Hepatocyte (in vitro differentiated cells): Measurements from ENCODE around the gene FXYD1. TPM values are rescaled to one million over a fixed set of nuclear protein-coding genes. Genes with fewer than 3 reads are reported as not detected.
A peak's percentile ranks its signal among the peaks of the same experiment; 100 is the strongest.
"Not testable (repeated sequence)": the region's sequence is repeated elsewhere in the genome, so short reads cannot be mapped to it uniquely, and the experiment has no call there.

Source experiments
- DNase-seq: peaks from one replicate; pipeline ENCODE4 v3.0.0-alpha.2; 2016; ENCODE audit warnings: low spot score
- H2AFZ ChIP-seq: fragments of 200-600 bp; sonication (generic); 2 replicates; pipeline ENCODE4 v1.6.0; 2016; ENCODE audit warnings: antibody characterized with exemption, mild to moderate bottlenecking
- H3K27ac ChIP-seq: fragments of 200-600 bp; sonication (generic); 2 replicates; pipeline ENCODE4 v1.5.1; 2016; ENCODE audit warnings: mild to moderate bottlenecking
- H3K27me3 ChIP-seq: fragments of 200-600 bp; sonication (generic); 2 replicates; pipeline ENCODE4 v1.6.1; 2016
- H3K36me3 ChIP-seq: fragments of 200-600 bp; sonication (generic); replicated peaks from 2 replicates; pipeline ENCODE4 v1.5.1; 2016; ENCODE audit warnings: low read depth; ENCODE audit not compliant: insufficient read depth
- H3K4me1 ChIP-seq: fragments of 200-600 bp; sonication (generic); 2 replicates; pipeline ENCODE4 v1.5.1; 2016; ENCODE audit warnings: mild to moderate bottlenecking, moderate library complexity; ENCODE audit not compliant: insufficient read depth
- H3K4me2 ChIP-seq: fragments of 200-600 bp; sonication (generic); 2 replicates; pipeline ENCODE4 v1.6.0; 2016
- H3K4me3 ChIP-seq: fragments of 200-600 bp; sonication (generic); 2 replicates; pipeline ENCODE4 v1.5.1; 2016; ENCODE audit warnings: mild to moderate bottlenecking
- H3K79me2 ChIP-seq: fragments of 200-600 bp; sonication (generic); 2 replicates; pipeline ENCODE4 v1.6.0; 2017; ENCODE audit warnings: mild to moderate bottlenecking
- H3K9me2 ChIP-seq: fragments of 200-600 bp; sonication (generic); replicated peaks from 2 replicates; pipeline ENCODE4 v1.6.0; 2017; ENCODE audit warnings: mild to moderate bottlenecking; ENCODE audit not compliant: insufficient read depth
- H3K9me3 ChIP-seq: fragments of 200-600 bp; sonication (generic); 2 replicates; pipeline ENCODE4 v1.5.1; 2016; ENCODE audit warnings: low read depth, mild to moderate bottlenecking
- H4K20me1 ChIP-seq: fragments of 200-600 bp; sonication (generic); 2 replicates; pipeline ENCODE4 v1.6.0; 2016; ENCODE audit warnings: mild to moderate bottlenecking; ENCODE audit not compliant: insufficient read depth, poor library complexity, severe bottlenecking
- EZH2 ChIP-seq: fragments of 200-600 bp; sonication (generic); IDR thresholded peaks from 2 replicates; pipeline ENCODE4 v1.6.1; 2016; ENCODE audit warnings: antibody characterized with exemption, mild to moderate bottlenecking, borderline replicate concordance
- EZH2phosphoT487 ChIP-seq: fragments of 200-600 bp; sonication (generic); IDR thresholded peaks from one replicate; pipeline ENCODE4 v1.6.1; 2018; ENCODE audit warnings: antibody characterized with exemption, mild to moderate bottlenecking, low read depth, moderate library complexity; ENCODE audit not compliant: unreplicated experiment, severe bottlenecking
- WGBS: methylation state at CpG from one replicate; pipeline ENCODE4 v1.1.6; 2016; ENCODE audit warnings: low lambda C conversion rate; ENCODE audit errors: missing lambda C conversion rate; 5-methylcytosine and 5-hydroxymethylcytosine counted together
- polyA plus RNA-seq: library from polyadenylated mRNA; unstranded; fragments of >200 nt; fragmentation: Nextera tagmentation; extraction: Ambion mirVana; gene quantifications from 2 replicates; pipeline ENCODE4 v1.2.1, GENCODE V29; 2016
- total RNA-seq: library from RNA; depleted of rRNA; stranded (reverse); fragments of >200 nt; gene quantifications from 2 replicates; pipeline ENCODE4 v1.2.3, GENCODE V29; 2014
- TF ChIP-seq, protein P1 (sequence below): fragments of 200-600 bp; sonication (generic); IDR thresholded peaks from 2 replicates; pipeline ENCODE4 v1.5.1; 2016; ENCODE audit warnings: antibody characterized with exemption, mild to moderate bottlenecking; ENCODE audit not compliant: poor library complexity

The FXYD1 gene
- total and polyA plus RNA-seq, 2 experiments from 2014 or later: 2.9 to 22.0 TPM

DNA sequence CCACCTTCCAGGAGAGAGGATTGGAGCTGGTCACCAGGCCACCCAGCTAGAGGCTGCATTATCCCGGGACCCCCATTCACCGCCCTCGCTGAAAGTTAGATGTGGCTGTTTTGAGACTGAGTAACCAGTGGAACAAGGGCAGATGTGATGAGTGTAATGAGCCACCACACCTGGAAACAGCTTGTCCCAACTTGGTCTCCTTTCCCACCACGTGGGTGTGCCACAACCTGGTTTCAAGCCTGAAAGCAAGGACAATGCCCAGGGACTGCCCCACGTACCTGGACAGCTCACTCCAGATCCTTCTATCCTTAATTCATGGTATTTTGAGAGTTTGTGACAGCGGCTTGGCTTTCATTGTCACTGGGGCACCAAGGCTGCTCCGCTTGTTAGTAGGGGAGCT, 10.8 kb upstream of the FXYD1 start:
- Histone ChIP-seq H3K27ac (peak overlapping the region; percentile 95), H4K20me1 (no peaks in the 10 kb centered on the region), H3K4me3 (no peak overlapping the region), H3K27me3 (no peaks in the 10 kb centered on the region), H2AFZ (no peak overlapping the region), H3K4me1 (peaks cover 37% of the 10 kb centered on the region), H3K9me3 (no peaks in the 10 kb centered on the region), H3K79me2 (no peaks in the 10 kb centered on the region), H3K9me2 (no peaks in the 10 kb centered on the region), H3K36me3 (no peaks in the 10 kb centered on the region), H3K4me2 (no peak overlapping the region)
- TF ChIP-seq, protein P1, sequence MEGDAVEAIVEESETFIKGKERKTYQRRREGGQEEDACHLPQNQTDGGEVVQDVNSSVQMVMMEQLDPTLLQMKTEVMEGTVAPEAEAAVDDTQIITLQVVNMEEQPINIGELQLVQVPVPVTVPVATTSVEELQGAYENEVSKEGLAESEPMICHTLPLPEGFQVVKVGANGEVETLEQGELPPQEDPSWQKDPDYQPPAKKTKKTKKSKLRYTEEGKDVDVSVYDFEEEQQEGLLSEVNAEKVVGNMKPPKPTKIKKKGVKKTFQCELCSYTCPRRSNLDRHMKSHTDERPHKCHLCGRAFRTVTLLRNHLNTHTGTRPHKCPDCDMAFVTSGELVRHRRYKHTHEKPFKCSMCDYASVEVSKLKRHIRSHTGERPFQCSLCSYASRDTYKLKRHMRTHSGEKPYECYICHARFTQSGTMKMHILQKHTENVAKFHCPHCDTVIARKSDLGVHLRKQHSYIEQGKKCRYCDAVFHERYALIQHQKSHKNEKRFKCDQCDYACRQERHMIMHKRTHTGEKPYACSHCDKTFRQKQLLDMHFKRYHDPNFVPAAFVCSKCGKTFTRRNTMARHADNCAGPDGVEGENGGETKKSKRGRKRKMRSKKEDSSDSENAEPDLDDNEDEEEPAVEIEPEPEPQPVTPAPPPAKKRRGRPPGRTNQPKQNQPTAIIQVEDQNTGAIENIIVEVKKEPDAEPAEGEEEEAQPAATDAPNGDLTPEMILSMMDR: no peak
- no peak for DNase-seq
- 78% methylated on average over 7 of the region's 7 CpGs for WGBS

DNA sequence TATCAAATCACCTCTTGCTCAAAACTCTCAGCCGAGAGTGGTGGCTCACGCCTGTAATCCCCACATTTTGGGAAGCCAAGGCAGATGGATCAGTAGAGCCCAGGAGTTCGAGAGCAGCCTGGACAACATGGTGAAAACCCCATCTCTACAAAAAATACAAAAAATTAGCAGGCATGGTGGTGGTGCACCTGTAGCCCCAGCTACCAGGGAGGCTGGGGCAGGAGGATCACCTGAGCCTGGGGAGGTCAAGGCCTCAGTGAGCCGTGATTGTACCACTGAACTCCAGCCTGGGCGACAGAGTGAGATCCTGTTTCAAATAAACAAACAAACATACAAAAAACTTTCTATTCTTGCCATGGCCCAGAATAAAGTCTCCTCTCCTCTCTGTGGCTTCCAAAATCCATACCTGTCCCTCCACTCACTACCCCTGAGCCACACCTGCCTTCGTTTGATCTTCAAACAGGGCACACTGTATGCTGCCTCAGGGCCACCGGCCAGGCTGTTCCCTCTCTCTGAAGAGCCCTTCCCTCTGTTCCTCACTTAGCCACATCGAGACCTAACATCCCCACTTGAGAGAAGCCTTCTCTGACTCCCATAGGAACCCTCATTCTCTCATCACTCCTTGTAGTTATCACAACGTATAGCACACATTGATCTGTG, 10.1 kb upstream of the FXYD1 start:
- H3K4me1 ChIP-seq: peaks cover 37% of the 10 kb centered on the region
- no peak for TF ChIP-seq EZH2phosphoT487
- TF ChIP-seq, protein P1: no peak
- TF ChIP-seq EZH2: no peak
- DNase-seq: no peak
- H3K4me3 ChIP-seq: no peak overlapping the region
- no peaks in the 10 kb centered on the region for H3K36me3 ChIP-seq
- no peaks in the 10 kb centered on the region for H3K9me2 ChIP-seq
- H3K9me3 ChIP-seq: no peaks in the 10 kb centered on the region
- H3K27ac ChIP-seq: peak overlapping the region; percentile 95
- H3K27me3 ChIP-seq: no peaks in the 10 kb centered on the region
- H2AFZ ChIP-seq: no peak overlapping the region
- no peaks in the 10 kb centered on the region for H4K20me1 ChIP-seq
- WGBS: 90% methylated on average over 9 of the region's 9 CpGs
- H3K79me2 ChIP-seq: no peaks in the 10 kb centered on the region
- no peak overlapping the region for H3K4me2 ChIP-seq

DNA sequence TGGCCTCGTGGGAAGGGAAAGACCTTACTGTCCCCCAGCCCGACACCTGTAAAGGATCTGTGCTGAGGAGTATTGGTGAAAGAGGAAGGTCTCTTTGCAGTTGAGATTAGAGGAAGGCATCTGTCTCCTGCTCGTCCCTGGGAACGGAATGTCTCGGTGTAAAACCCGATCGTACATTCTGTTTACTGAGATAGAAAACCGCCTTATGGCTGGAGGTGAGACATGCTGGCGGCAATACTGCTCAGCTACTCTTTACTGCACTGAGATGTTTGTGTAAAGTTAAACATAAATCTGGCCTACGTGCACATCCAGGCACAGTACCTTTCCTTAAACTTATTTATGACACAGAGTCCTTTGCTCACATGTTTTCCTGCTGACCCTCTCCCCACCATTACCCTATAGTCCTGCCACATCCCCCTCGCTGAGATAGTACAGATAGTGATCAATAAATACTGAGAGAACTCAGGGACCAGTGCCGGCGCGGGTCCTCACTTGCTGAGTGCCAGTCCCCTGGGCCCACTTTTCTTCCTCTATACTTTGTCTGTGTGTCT, 8.8 kb upstream of the FXYD1 start:
- not testable (repeated sequence) for H4K20me1 ChIP-seq

DNA sequence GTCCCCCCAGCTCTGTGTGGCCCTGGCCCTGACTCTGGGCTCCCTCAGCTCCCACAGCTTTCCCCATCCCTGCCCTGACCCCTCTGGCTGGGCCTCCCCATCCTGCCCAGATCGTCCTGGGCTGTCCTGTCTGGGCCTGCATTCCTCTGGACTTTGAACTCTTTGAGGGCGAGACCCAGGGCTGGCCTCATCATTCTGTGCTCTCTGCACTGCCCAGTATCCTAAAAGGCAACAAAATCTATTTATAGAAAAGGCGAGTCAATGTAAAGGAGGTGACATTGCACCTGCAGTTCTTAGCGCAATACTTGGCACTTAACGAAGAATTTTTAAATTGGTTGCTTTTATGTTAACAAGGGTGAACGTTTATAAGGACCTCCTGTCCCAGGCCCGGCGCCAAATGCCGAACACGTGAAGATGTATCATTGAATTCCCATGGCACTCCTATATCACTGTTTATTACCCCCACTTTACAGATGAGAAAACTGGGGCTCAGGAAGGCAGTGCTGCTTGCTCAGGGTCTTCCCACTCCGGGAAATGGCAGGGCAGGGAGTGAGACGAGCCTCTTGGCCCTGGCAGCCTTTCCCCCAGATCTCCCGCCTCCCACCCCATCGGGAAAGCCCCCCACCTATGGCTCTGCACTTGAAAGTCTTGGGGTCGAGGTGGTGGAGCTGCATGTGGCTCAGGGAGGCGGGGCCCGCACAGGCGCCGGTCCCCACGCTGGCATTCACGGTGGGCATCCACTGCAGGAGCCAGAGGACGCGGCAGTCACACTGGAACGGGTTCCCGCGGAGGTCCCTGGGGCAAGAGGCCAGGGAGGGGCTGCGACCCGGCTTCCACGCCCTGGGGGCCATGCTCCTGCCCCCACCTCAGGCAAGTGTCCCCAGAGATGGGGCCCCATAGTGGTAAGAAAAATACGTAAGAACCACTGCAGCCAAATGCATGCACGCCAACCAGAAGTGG, 7.6 kb upstream of the FXYD1 start:
- no peak overlapping the region for H2AFZ ChIP-seq
- WGBS: 88% methylated on average over 31 of the region's 31 CpGs
- H3K79me2 ChIP-seq: no peaks in the 10 kb centered on the region
- peaks cover 36% of the 10 kb centered on the region for H3K4me1 ChIP-seq
- no peak for DNase-seq
- no peak overlapping the region for H3K4me3 ChIP-seq
- TF ChIP-seq EZH2 (no peak), EZH2phosphoT487 (no peak)
- TF ChIP-seq, protein P1: no peak
- H4K20me1 ChIP-seq: no peaks in the 10 kb centered on the region
- H3K9me2 ChIP-seq: no peaks in the 10 kb centered on the region
- no peaks in the 10 kb centered on the region for H3K27me3 ChIP-seq
- H3K36me3 ChIP-seq: no peaks in the 10 kb centered on the region
- peak overlapping the region; percentile 95 for H3K27ac ChIP-seq
- H3K9me3 ChIP-seq: no peaks in the 10 kb centered on the region
- H3K4me2 ChIP-seq: no peak overlapping the region

More for the DNA sequence above, 8.8 kb upstream of the FXYD1 start:
- not testable (repeated sequence) for H3K36me3 ChIP-seq, H3K9me3 ChIP-seq, H2AFZ ChIP-seq, H3K79me2 ChIP-seq, DNase-seq, H3K27me3 ChIP-seq, H3K4me3 ChIP-seq, H3K9me2 ChIP-seq
- 31% methylated on average over 14 of the region's 14 CpGs for WGBS
- peaks cover 40% of the 10 kb centered on the region for H3K4me1 ChIP-seq
- H3K4me2 ChIP-seq: peak overlapping the region; percentile 50
- peak overlapping the region; percentile 95 for H3K27ac ChIP-seq
